NCI-H2196 treated with DMSO at 0.1 percent for 48 hours (cell line): Measurements from ENCODE around the gene RTN4.

Source experiments
- DNase-seq: peaks from one replicate; lab custom pipeline; 2025; ENCODE audit not compliant: unreplicated experiment; lab: John Stamatoyannopoulos, UW

RTN4 gene

GRCh38 chr2:54975598-54976492, 74.4 kb downstream of the RTN4 start:
- DNase-seq, result no peak

GRCh38 chr2:54975175-54975574, 75.1 kb downstream of the RTN4 start:
- DNase-seq, result no peak

- no peak for DNase-seq
These were observed 80.3 kb downstream of the RTN4 start for GRCh38 chr2:54969940-54970338.

GRCh38 chr2:54969295-54969939, 80.8 kb downstream of the RTN4 start:
- DNase-seq, result no peak

GRCh38 chr2:54968561-54969218, 81.6 kb downstream of the RTN4 start:
- no peak for DNase-seq

- DNase-seq, result no peak
These were observed 82.4 kb downstream of the RTN4 start for GRCh38 chr2:54967759-54968365.

- DNase-seq, result no peak
These were observed 83.0 kb downstream of the RTN4 start for GRCh38 chr2:54967269-54967668.

- DNase-seq, result no peak
These were observed 83.4 kb downstream of the RTN4 start for GRCh38 chr2:54966837-54967236.

GRCh38 chr2:54966165-54966832, 84.0 kb downstream of the RTN4 start:
- DNase-seq, result no peak

GRCh38 chr2:54965425-54965824, 84.8 kb downstream of the RTN4 start:
- DNase-seq, result no peak

GRCh38 chr2:54964816-54965215, 85.4 kb downstream of the RTN4 start:
- no peak for DNase-seq

GRCh38 chr2:54964271-54964670, 86.0 kb downstream of the RTN4 start:
- DNase-seq, result no peak

GRCh38 chr2:54963476-54963875, 86.8 kb downstream of the RTN4 start:
- DNase-seq, result no peak

- DNase-seq, result no peak
These were observed 87.3 kb downstream of the RTN4 start for GRCh38 chr2:54962935-54963440.

GRCh38 chr2:54962511-54962910, 87.7 kb downstream of the RTN4 start:
- no peak for DNase-seq

- DNase-seq, result no peak
These were observed 90.1 kb downstream of the RTN4 start for GRCh38 chr2:54960164-54960563.

- no peak for DNase-seq
These were observed 91.4 kb downstream of the RTN4 start for GRCh38 chr2:54958717-54959371.

GRCh38 chr2:54957321-54957999, 92.8 kb downstream of the RTN4 start:
- DNase-seq, result no peak

- no peak for DNase-seq
These were observed 94.1 kb downstream of the RTN4 start for GRCh38 chr2:54956111-54956627.
